GM12878 (cell line): ENCODE measurements around the gene SIT1. TPM values are rescaled to one million over a fixed set of nuclear protein-coding genes. Genes with fewer than 3 reads are reported as not detected.
A peak's percentile ranks its signal among the peaks of the same experiment; 100 is the strongest.

Source experiments
- ATF2 ChIP-seq: IDR thresholded peaks from 2 replicates; pipeline ENCODE4 v1.6.1; 2012; ENCODE audit warnings: low read length, inconsistent platforms
- BACH1 ChIP-seq: fragments of 450-650 bp; IDR thresholded peaks from 2 replicates; pipeline ENCODE4 v1.6.1; 2017; ENCODE audit warnings: mild to moderate bottlenecking, borderline replicate concordance
- BCL3 ChIP-seq: IDR thresholded peaks from 2 replicates; pipeline ENCODE4 v1.6.1; 2011; ENCODE audit warnings: borderline replicate concordance, low read depth, mild to moderate bottlenecking, moderate library complexity, low read length; ENCODE audit not compliant: insufficient read depth, poor library complexity, severe bottlenecking
- BMI1 ChIP-seq: fragments of 450-650 bp; IDR thresholded peaks from 2 replicates; pipeline ENCODE4 v1.6.1; 2016; ENCODE audit warnings: mild to moderate bottlenecking, moderate library complexity, borderline replicate concordance
- CEBPB ChIP-seq, 2 experiments: fragments of 150-350 bp in 1 of 2; IDR thresholded peaks; 2 replicates each; pipeline ENCODE4 v1.6.1; 2012 to 2014; ENCODE audit warnings: low read depth in 2 of 2, low read length in 2 of 2, borderline replicate concordance in 1 of 2, inconsistent platforms in 1 of 2
- DPF2 ChIP-seq: fragments of 450-650 bp; IDR thresholded peaks from 2 replicates; pipeline ENCODE4 v1.6.1; 2017; ENCODE audit warnings: mild to moderate bottlenecking
- EP300 ChIP-seq, 2 experiments: fragments of 150-350 bp in 1 of 2; IDR thresholded peaks; 2 replicates each; pipeline ENCODE4 v1.6.1; 2011 to 2012; ENCODE audit warnings: low read depth in 2 of 2, low read length in 2 of 2, borderline replicate concordance in 1 of 2, improper control_type of control experiment in 1 of 2, inconsistent platforms in 1 of 2; ENCODE audit not compliant: control insufficient read depth in 1 of 2
- GABPA ChIP-seq: IDR thresholded peaks from 2 replicates; pipeline ENCODE4 v1.6.1; 2014; ENCODE audit warnings: antibody characterized with exemption, low read depth, mild to moderate bottlenecking, inconsistent platforms
- IKZF1 ChIP-seq: fragments of 450-650 bp; conservative IDR thresholded peaks from 2 replicates; pipeline ENCODE4 v1.6.1; 2017; ENCODE audit warnings: antibody characterized with exemption, mild to moderate bottlenecking
- MXI1 ChIP-seq: fragments of 150-350 bp; IDR thresholded peaks from 2 replicates; pipeline ENCODE4 v1.6.1; 2011; ENCODE audit warnings: low read depth, mild to moderate bottlenecking, inconsistent platforms, low read length, improper control_type of control experiment
- NFYA ChIP-seq: IDR thresholded peaks from 2 replicates; pipeline ENCODE4 v1.6.1; 2011; ENCODE audit warnings: low read depth, mild to moderate bottlenecking, low read length, improper control_type of control experiment, borderline replicate concordance
- NFYB ChIP-seq: IDR thresholded peaks from 2 replicates; pipeline ENCODE4 v1.6.1; 2011; ENCODE audit warnings: low read depth, mild to moderate bottlenecking, low read length, improper control_type of control experiment, moderate library complexity; ENCODE audit not compliant: insufficient read depth
- NR2C2 ChIP-seq: IDR thresholded peaks from 2 replicates; pipeline ENCODE4 v1.6.1; 2011; ENCODE audit warnings: borderline replicate concordance, low read depth; ENCODE audit not compliant: control insufficient read depth, insufficient read length
- NRF1 ChIP-seq: conservative IDR thresholded peaks from 2 replicates; pipeline ENCODE4 v1.6.1; 2011; ENCODE audit warnings: mild to moderate bottlenecking, low read depth, low read length, improper control_type of control experiment
- POLR2AphosphoS5 ChIP-seq: IDR thresholded peaks from 2 replicates; pipeline ENCODE4 v1.6.1; 2011; ENCODE audit warnings: mild to moderate bottlenecking, low read length, inconsistent platforms
- RAD51 ChIP-seq: fragments of 450-650 bp; IDR thresholded peaks from 2 replicates; pipeline ENCODE4 v1.6.1; 2016; ENCODE audit warnings: moderate library complexity, mild to moderate bottlenecking, inconsistent platforms
- RELA ChIP-seq: fragments of 450-650 bp; IDR thresholded peaks from 2 replicates; pipeline ENCODE4 v1.8.0; 2014; ENCODE audit warnings: borderline replicate concordance; ENCODE audit not compliant: partially characterized antibody
- SMAD1 ChIP-seq: fragments of 450-650 bp; IDR thresholded peaks from 2 replicates; pipeline ENCODE4 v1.6.1; 2018; ENCODE audit warnings: mild to moderate bottlenecking, low read depth; ENCODE audit not compliant: partially characterized antibody
- SMAD5 ChIP-seq: IDR thresholded peaks from 2 replicates; pipeline ENCODE4 v1.6.1; 2016; ENCODE audit warnings: antibody characterized with exemption, low read depth
- SPI1 ChIP-seq: IDR thresholded peaks from 2 replicates; pipeline ENCODE4 v1.6.1; 2011; ENCODE audit warnings: low read depth, mild to moderate bottlenecking, low read length, moderate library complexity, borderline replicate concordance; ENCODE audit not compliant: insufficient read depth
- STAT3 ChIP-seq: IDR thresholded peaks from 2 replicates; pipeline ENCODE4 v1.6.1; 2011; ENCODE audit warnings: low read depth, low read length, improper control_type of control experiment
- SUPT20H ChIP-seq: IDR thresholded peaks from 2 replicates; pipeline ENCODE4 v1.6.1; 2011; ENCODE audit warnings: low read depth, mild to moderate bottlenecking, low read length, moderate library complexity, borderline replicate concordance; ENCODE audit not compliant: control insufficient read depth
- SUZ12 ChIP-seq: fragments of 200-600 bp; sonication (generic); IDR thresholded peaks from one replicate; pipeline ENCODE4 v1.6.1; 2018; ENCODE audit warnings: antibody characterized with exemption, mild to moderate bottlenecking; ENCODE audit not compliant: unreplicated experiment
- TARDBP ChIP-seq: IDR thresholded peaks from 2 replicates; pipeline ENCODE4 v1.6.1; 2016; ENCODE audit warnings: borderline replicate concordance
- TCF7 ChIP-seq: IDR thresholded peaks from 2 replicates; pipeline ENCODE4 v1.6.1; 2014; ENCODE audit warnings: antibody characterized with exemption, borderline replicate concordance
- ZNF207 ChIP-seq: fragments of 450-650 bp; IDR thresholded peaks from 2 replicates; pipeline ENCODE4 v1.6.1; 2014; ENCODE audit warnings: antibody characterized with exemption, mild to moderate bottlenecking, borderline replicate concordance
- ZNF217 ChIP-seq: fragments of 450-650 bp; IDR thresholded peaks from 2 replicates; pipeline ENCODE4 v1.6.1; 2017; ENCODE audit warnings: antibody characterized with exemption, mild to moderate bottlenecking
- polyA plus RNA-seq, 11 experiments: library from polyadenylated mRNA; depleted of rRNA in 4 of 11; unstranded in 6 of 11; stranded (reverse) in 5 of 11; fragments of >200 nt; fragmentation: Nextera tagmentation in 4 of 11; fragmentation: Illumina TruSeq in 1 of 11; extraction: Ambion mirVana in 4 of 11; extraction: Trizol in 1 of 11; gene quantifications; 1 replicate in 1 of 11; 2 replicates in 10 of 11; pipeline versions ENCODE4 v1.2.1 to v1.2.3, GENCODE V29; 2011 to 2016; ENCODE audit warnings: inconsistent platforms in 2 of 11, missing spikeins in 2 of 11, low read depth in 1 of 11
- total RNA-seq, 4 experiments: library from RNA; depleted of rRNA in 3 of 4; stranded (reverse); fragments of >200 nt in 3 of 4; fragmentation: Illumina TruSeq in 1 of 4; extraction: Trizol in 1 of 4; gene quantifications; 2 replicates each; pipeline versions ENCODE4 v1.2.1 to v1.2.3, GENCODE V29; 2013 to 2021
- TF ChIP-seq, protein P1 (sequence below): fragments of 450-650 bp; IDR thresholded peaks from 2 replicates; pipeline ENCODE4 v1.6.1; 2014; ENCODE audit warnings: mild to moderate bottlenecking

The SIT1 gene
- total and polyA plus RNA-seq, 10 of the 15 experiments (the other 5 are each of a cell fraction or from before 2014, with no cell fraction given): 0.97 to 137 (median 59.7) TPM

DNA sequence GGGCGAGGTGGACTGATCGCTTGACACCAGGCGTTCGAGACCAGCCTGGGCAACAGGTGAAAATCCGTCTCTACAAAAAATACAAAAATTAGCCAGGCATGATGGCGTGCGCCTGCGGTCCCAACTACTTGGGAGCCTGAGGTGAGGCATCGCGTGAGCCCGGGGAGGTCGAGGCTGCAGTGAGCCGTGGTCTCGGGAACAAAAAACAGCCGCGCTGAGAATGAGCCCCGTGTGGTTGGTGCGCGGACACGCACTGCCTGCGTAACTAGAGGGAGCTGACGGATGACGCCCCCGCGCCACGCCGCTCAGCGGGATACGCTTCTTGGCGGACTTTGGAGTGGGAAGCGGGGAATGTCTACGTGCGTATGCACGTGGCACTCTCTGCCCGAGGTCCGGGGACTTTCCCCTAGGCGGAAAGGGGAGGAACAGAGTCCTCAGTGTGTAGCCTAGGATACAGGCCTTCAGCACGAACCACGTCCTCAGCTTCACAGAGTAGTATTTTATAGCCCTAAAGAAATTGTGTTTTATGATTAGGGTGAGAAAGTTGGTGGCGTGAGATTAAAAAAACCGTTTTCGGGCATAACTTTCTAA is 6.9 kb upstream of the SIT1 start, which contains the start of gene RMRP (continued):
- TF ChIP-seq ZNF217 (no peak; the same call in none of the 2 replicates), DPF2 (peak; percentile 83), NRF1 (no peak; the same call in 1 of the 2 replicates), NFYB (no peak), TCF7 (peak; percentile 89), MXI1 (peak; percentile 95), SUPT20H (no peak), BCL3 (no peak), POLR2AphosphoS5 (no peak), SMAD5 (no peak), SUZ12 (no peak), BACH1 (peak; percentile 91), EP300 (IDR thresholded peaks at IDR 0.05; ENCODE audit: borderline replicate concordance in 1 of 2, control insufficient read depth in 1 of 2, low read depth in 2 of 2, low read length in 2 of 2) (peak in 1 of 2 experiments; percentile 63; a peak in 3 of 4 replicates), SPI1 (peak; percentile 73; the same call in 1 of the 2 replicates), RELA (peak; percentile 98), GABPA (no peak), NFYA (no peak), BMI1 (peak; percentile 51; the same call in 1 of the 2 replicates), IKZF1 (peak; percentile 100), STAT3 (0 out of 2 replicates have a peak, but pooled peaks have one; percentile 60), SMAD1 (no peak), ATF2 (no peak), ZNF207 (no peak), NR2C2 (no peak), RAD51 (peak; percentile 75), CEBPB (IDR thresholded peaks at IDR 0.05; ENCODE audit: borderline replicate concordance in 1 of 2, low read depth in 2 of 2, low read length in 2 of 2) (no peak), TARDBP (peak; percentile 94)
- TF ChIP-seq, protein P1, sequence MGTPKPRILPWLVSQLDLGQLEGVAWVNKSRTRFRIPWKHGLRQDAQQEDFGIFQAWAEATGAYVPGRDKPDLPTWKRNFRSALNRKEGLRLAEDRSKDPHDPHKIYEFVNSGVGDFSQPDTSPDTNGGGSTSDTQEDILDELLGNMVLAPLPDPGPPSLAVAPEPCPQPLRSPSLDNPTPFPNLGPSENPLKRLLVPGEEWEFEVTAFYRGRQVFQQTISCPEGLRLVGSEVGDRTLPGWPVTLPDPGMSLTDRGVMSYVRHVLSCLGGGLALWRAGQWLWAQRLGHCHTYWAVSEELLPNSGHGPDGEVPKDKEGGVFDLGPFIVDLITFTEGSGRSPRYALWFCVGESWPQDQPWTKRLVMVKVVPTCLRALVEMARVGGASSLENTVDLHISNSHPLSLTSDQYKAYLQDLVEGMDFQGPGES: no peak; the same call in 1 of the 2 replicates
